ENCODE data around the gene ID4.

Gene ID4

GRCh38 chr6:19857139-19857538 is 20.0 kb downstream of the ID4 start:
- Histone ChIP-seq H3K4me2 (ENCODE audit: insufficient read depth, low read length) (no peak overlapping the region), H3K4me3 (ENCODE audit: low read depth in 1 of 2, low read length in 2 of 2) (no peak overlapping the region), H3K79me2 (ENCODE audit: insufficient read depth, low read length) (no peaks in the 10 kb centered on the region), H3K27me3 (ENCODE audit: insufficient read depth, low read length, poor library complexity) (no peaks in the 10 kb centered on the region), H3K9me3 (ENCODE audit: insufficient read depth, low read length, severe bottlenecking) (no peaks in the 10 kb centered on the region), H3K27ac (ENCODE audit: low read length) (no peak overlapping the region), H2AFZ (ENCODE audit: low read depth, low read length) (no peak overlapping the region), H4K20me1 (ENCODE audit: insufficient read depth, low read length) (no peaks in the 10 kb centered on the region), H3K36me3 (ENCODE audit: insufficient read depth, low read length) (no peaks in the 10 kb centered on the region), H3K4me1 (ENCODE audit: insufficient read depth, low read length) (no peaks in the 10 kb centered on the region), H3K9ac (ENCODE audit: low read depth, low read length) (no peak overlapping the region)
- TF ChIP-seq EZH2 (IDR thresholded peaks at IDR 0.05; ENCODE audit: borderline replicate concordance, low read depth, low read length, severe bottlenecking), result no peak
- TF ChIP-seq CTCF (IDR thresholded peaks at IDR 0.05; ENCODE audit: borderline replicate concordance, extremely low read depth, low read length, poor library complexity, severe bottlenecking), result no peak
- DNase-seq (no peak), ATAC-seq (ENCODE audit: insufficient read depth, low read depth) (no peak)

- Histone ChIP-seq H3K4me2 (ENCODE audit: insufficient read depth, low read length) (no peak overlapping the region), H3K4me1 (ENCODE audit: insufficient read depth, low read length) (no peaks in the 10 kb centered on the region), H3K27me3 (ENCODE audit: insufficient read depth, low read length, poor library complexity) (no peaks in the 10 kb centered on the region), H3K9ac (ENCODE audit: low read depth, low read length) (no peak overlapping the region), H2AFZ (ENCODE audit: low read depth, low read length) (no peak overlapping the region), H3K9me3 (ENCODE audit: insufficient read depth, low read length, severe bottlenecking) (no peaks in the 10 kb centered on the region), H3K36me3 (ENCODE audit: insufficient read depth, low read length) (no peaks in the 10 kb centered on the region), H3K27ac (ENCODE audit: low read length) (no peak overlapping the region), H3K79me2 (ENCODE audit: insufficient read depth, low read length) (no peaks in the 10 kb centered on the region), H3K4me3 (ENCODE audit: low read depth in 1 of 2, low read length in 2 of 2) (no peak overlapping the region), H4K20me1 (ENCODE audit: insufficient read depth, low read length) (no peaks in the 10 kb centered on the region)
- TF ChIP-seq EZH2 (IDR thresholded peaks at IDR 0.05; ENCODE audit: borderline replicate concordance, low read depth, low read length, severe bottlenecking) (no peak), CTCF (IDR thresholded peaks at IDR 0.05; ENCODE audit: borderline replicate concordance, extremely low read depth, low read length, poor library complexity, severe bottlenecking) (no peak)
- DNase-seq (no peak), ATAC-seq (ENCODE audit: insufficient read depth, low read depth) (no peak)
Measured at GRCh38 chr6:19857703-19858102, 20.5 kb downstream of the ID4 start.

GRCh38 chr6:19860235-19860877 is 23.2 kb downstream of the ID4 start:
- H4K20me1 ChIP-seq (ENCODE audit: insufficient read depth, low read length), result no peaks in the 10 kb centered on the region
- no peaks in the 10 kb centered on the region for H3K4me1 ChIP-seq (ENCODE audit: insufficient read depth, low read length)
- H3K9ac ChIP-seq (ENCODE audit: low read depth, low read length), result no peak overlapping the region
- H3K27me3 ChIP-seq (ENCODE audit: insufficient read depth, low read length, poor library complexity), result no peaks in the 10 kb centered on the region
- H3K4me3 ChIP-seq (ENCODE audit: low read depth in 1 of 2, low read length in 2 of 2), result no peak overlapping the region
- H2AFZ ChIP-seq (ENCODE audit: low read depth, low read length), result no peak overlapping the region
- TF ChIP-seq EZH2 (IDR thresholded peaks at IDR 0.05; ENCODE audit: borderline replicate concordance, low read depth, low read length, severe bottlenecking) (no peak), CTCF (IDR thresholded peaks at IDR 0.05; ENCODE audit: borderline replicate concordance, extremely low read depth, low read length, poor library complexity, severe bottlenecking) (no peak)
- no peak overlapping the region for H3K4me2 ChIP-seq (ENCODE audit: insufficient read depth, low read length)
- DNase-seq (no peak), ATAC-seq (ENCODE audit: insufficient read depth, low read depth) (no peak)
- no peaks in the 10 kb centered on the region for H3K36me3 ChIP-seq (ENCODE audit: insufficient read depth, low read length)
- no peak overlapping the region for H3K27ac ChIP-seq (ENCODE audit: low read length)
- H3K79me2 ChIP-seq (ENCODE audit: insufficient read depth, low read length), result no peaks in the 10 kb centered on the region
- H3K9me3 ChIP-seq (ENCODE audit: insufficient read depth, low read length, severe bottlenecking), result no peaks in the 10 kb centered on the region

Measured in DND-41 (cell line).